Thoracic aorta (tissue), 2 donors: ENCODE measurements around the gene RPTOR. TPM values are rescaled to one million over a fixed set of nuclear protein-coding genes. Genes with fewer than 3 reads are reported as not detected.

ENCODE experiments used
- ATAC-seq: fragments of 150-250 bp; one replicate; pipeline ENCODE4 v1.8.0; 2017; ENCODE audit warnings: low read depth; ENCODE audit not compliant: insufficient number of reproducible peaks, low FRiP score
- DNase-seq: peaks from one replicate; pipeline ENCODE4 v3.0.0-alpha.2; 2020; ENCODE audit warnings: low spot score
- H3K27ac ChIP-seq, 2 donors: fragments of 200-600 bp; sonication (generic); 1 replicate in 1 of 2; 2 replicates in 1 of 2; pipeline ENCODE4 v1.5.1; 2016; ENCODE audit warnings: mild to moderate bottlenecking in 2 of 2, moderate library complexity in 2 of 2
- H3K27me3 ChIP-seq: fragments of 200-600 bp; sonication (generic); replicated peaks from 2 replicates; pipeline ENCODE4 v1.6.0; 2016; ENCODE audit warnings: mild to moderate bottlenecking; ENCODE audit not compliant: insufficient read depth
- H3K36me3 ChIP-seq: fragments of 200-600 bp; sonication (generic); one replicate; pipeline ENCODE4 v1.5.1; 2016
- H3K4me1 ChIP-seq, 2 donors: fragments of 200-600 bp; sonication (generic); 1 replicate in 1 of 2; 2 replicates in 1 of 2; pipeline versions ENCODE4 v1.5.1 to v1.6.0; 2016; ENCODE audit warnings: low read depth in 2 of 2, mild to moderate bottlenecking in 1 of 2; ENCODE audit not compliant: control insufficient read depth in 1 of 2
- H3K4me3 ChIP-seq: fragments of 200-600 bp; sonication (generic); 2 replicates; pipeline ENCODE4 v1.5.1; 2016; ENCODE audit warnings: mild to moderate bottlenecking
- H3K9me3 ChIP-seq: fragments of 200-600 bp; sonication (generic); 2 replicates; pipeline ENCODE4 v1.5.1; 2016
- total RNA-seq, 2 donors: library from RNA; depleted of rRNA; stranded (reverse); fragments of >200 nt; gene quantifications; one replicate each; pipeline versions ENCODE4 v1.1.0 to v1.2.3, GENCODE V29; 2016
- TF ChIP-seq, protein P1 (sequence below): fragments of 200-600 bp; sonication (generic); IDR thresholded peaks from one replicate; pipeline ENCODE4 v1.5.1; 2019; ENCODE audit warnings: antibody characterized with exemption

Gene RPTOR
- total RNA-seq, 2 donors from 2014 or later, result 42.0 to 47.4 TPM

DNA sequence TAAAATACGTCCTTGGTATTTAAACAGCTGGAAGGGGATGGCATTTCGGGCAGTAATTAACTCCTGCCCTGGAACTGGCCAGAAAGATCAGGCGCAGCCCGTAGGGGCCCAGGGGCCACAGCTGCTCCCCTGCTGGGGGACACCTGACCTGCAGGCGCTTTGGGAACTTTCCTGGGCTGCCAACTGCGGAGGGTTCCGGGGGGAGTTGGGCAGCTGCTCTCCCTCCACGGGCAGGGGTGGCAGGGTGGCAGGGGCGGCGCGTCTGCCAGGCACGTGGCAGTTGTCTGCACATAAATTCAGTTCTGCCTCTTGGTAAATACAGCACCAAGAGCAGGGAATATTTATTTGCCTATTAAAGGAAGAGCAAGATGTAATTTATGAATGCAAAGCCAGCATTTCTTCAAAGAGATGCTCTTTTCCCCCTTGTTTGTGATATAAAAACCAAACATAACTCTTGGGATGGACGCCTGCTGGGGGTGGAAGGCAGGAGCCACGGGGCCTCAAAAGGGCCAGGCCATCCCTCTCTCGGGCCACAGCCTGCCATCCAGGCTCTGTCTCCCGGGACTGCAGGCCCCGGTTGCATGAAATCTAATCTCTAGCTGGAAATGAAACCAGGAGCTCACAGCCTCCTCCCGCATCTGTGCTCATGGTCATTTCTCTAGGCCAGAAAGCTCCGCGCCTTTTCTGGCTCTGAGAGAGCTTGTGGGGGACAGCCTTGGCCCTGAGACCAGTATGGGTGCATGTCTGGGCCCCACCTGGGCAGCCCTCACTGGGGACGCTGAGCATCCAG lies 417.1 kb downstream of the RPTOR start:
- TF ChIP-seq, protein P1, sequence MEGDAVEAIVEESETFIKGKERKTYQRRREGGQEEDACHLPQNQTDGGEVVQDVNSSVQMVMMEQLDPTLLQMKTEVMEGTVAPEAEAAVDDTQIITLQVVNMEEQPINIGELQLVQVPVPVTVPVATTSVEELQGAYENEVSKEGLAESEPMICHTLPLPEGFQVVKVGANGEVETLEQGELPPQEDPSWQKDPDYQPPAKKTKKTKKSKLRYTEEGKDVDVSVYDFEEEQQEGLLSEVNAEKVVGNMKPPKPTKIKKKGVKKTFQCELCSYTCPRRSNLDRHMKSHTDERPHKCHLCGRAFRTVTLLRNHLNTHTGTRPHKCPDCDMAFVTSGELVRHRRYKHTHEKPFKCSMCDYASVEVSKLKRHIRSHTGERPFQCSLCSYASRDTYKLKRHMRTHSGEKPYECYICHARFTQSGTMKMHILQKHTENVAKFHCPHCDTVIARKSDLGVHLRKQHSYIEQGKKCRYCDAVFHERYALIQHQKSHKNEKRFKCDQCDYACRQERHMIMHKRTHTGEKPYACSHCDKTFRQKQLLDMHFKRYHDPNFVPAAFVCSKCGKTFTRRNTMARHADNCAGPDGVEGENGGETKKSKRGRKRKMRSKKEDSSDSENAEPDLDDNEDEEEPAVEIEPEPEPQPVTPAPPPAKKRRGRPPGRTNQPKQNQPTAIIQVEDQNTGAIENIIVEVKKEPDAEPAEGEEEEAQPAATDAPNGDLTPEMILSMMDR, result no peak
- DNase-seq (no peak), ATAC-seq (no peak)
- H3K36me3 ChIP-seq, result peaks cover 16% of the 10 kb centered on the region
- peak overlapping the region; percentile 5 to 26 for H3K27ac ChIP-seq
- no peaks in the 10 kb centered on the region for H3K27me3 ChIP-seq
- H3K4me3 ChIP-seq, result no peak overlapping the region
- H3K9me3 ChIP-seq, result no peaks in the 10 kb centered on the region
- peaks cover 10 to 42% of the 10 kb centered on the region in 2 donors for H3K4me1 ChIP-seq

GRCh38 chr17:80962356-80963329 lies 418.0 kb downstream of the RPTOR start:
- Histone ChIP-seq H3K27me3 (no peaks in the 10 kb centered on the region), H3K4me3 (no peak overlapping the region), H3K4me1 (peaks cover 10 to 42% of the 10 kb centered on the region in 2 donors), H3K27ac (no peak overlapping the region), H3K36me3 (peaks cover 16% of the 10 kb centered on the region), H3K9me3 (no peaks in the 10 kb centered on the region)
- TF ChIP-seq, protein P1, result no peak
- ATAC-seq, result no peak
- DNase-seq, result no peak

GRCh38 chr17:80963812-80964543 lies 419.3 kb downstream of the RPTOR start:
- H3K36me3 ChIP-seq, result peaks cover 16% of the 10 kb centered on the region
- TF ChIP-seq, protein P1, result no peak
- DNase-seq (no peak), ATAC-seq (no peak)
- H3K4me1 ChIP-seq, result peaks cover 10 to 48% of the 10 kb centered on the region in 2 donors
- H3K27ac ChIP-seq, result no peak overlapping the region
- no peak overlapping the region for H3K4me3 ChIP-seq
- H3K27me3 ChIP-seq, result no peaks in the 10 kb centered on the region
- no peaks in the 10 kb centered on the region for H3K9me3 ChIP-seq

GRCh38 chr17:80964544-80964856 lies 419.9 kb downstream of the RPTOR start:
- H3K27ac ChIP-seq, result no peak overlapping the region
- DNase-seq, result no peak
- peaks cover 16% of the 10 kb centered on the region for H3K36me3 ChIP-seq

More at GRCh38 chr17:80964544-80964856, 419.9 kb downstream of the RPTOR start:
- Histone ChIP-seq H3K4me1 (peaks cover 10 to 48% of the 10 kb centered on the region in 2 donors), H3K9me3 (no peaks in the 10 kb centered on the region), H3K27me3 (no peaks in the 10 kb centered on the region), H3K4me3 (no peak overlapping the region)
- TF ChIP-seq, protein P1, result no peak
- ATAC-seq, result no peak
